Measurements from ENCODE around the gene SEMA7A.

SEMA7A gene

DNA sequence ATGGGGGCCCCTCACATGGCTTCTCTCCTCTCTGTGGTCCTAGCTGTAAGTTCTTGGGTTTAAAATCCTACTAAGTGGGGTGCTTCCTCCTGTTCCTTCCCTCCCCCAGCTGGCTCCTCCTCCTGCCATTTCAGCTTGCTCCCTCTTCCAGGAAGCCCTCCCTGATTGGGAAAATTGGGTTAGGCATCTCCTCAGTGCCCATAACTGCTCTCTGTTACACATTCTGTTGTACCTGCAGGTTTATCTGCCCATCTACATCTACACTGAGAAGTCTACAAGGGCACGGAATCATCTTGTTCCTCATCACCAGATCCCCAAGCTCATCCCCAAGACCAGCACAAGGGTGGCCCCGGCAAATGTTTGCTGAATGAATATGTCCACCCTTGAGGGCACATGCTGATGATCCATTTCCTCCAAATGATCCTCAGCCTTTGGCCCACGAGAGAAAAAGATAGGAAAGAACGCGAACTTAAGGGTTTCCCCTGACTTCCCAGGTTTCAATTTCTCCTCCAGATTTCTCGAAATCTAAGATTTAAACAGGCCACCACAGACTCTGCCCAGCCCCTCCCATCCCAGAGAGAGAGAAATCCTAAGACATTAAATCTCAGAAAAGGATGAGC lies 3.9 kb downstream of the SEMA7A start:
- DNase-seq = peak in 2 of 4 experiments; percentile 17 to 27

DNA sequence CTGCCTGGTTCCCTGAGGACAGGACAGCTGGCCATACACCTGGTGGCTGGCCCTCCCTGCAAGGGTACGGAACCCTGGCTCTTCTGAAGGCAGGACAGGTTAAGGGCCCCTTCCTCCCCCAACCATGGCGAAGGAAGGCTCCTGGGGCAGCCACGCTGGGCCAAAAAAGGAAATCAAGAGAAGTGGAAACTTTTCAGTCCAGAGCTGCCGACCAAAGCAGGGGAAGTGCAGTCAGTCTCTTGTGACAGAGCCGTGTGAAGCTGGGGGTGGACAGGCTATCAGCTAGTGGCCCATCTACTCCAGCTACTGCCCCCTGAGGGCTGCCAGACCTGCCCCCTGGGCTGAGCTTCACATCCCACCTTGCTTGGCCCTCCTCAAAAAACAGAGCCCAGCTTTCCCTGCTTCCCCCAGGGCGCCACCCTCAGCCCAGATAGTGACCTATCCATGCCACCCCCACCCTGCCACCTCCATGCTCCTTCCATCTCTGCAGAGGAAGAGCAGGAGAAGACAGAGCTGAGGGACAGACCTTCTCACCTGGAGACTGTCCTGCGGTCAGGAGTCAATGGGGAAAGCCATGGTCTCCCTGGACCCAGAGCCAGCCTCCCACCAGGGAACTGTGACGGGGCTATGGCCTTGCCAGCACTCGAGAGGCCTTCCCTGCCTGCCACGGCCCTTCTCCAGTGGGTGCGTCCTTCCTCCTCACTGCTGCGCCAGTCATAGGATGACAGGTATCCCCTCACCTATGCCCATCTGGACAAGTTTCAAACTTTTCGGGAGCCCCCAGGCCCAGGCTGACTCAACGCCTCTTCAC lies 4.6 kb downstream of the SEMA7A start:
- DNase-seq = peak; percentile 78 to 90 (median 88)

DNA sequence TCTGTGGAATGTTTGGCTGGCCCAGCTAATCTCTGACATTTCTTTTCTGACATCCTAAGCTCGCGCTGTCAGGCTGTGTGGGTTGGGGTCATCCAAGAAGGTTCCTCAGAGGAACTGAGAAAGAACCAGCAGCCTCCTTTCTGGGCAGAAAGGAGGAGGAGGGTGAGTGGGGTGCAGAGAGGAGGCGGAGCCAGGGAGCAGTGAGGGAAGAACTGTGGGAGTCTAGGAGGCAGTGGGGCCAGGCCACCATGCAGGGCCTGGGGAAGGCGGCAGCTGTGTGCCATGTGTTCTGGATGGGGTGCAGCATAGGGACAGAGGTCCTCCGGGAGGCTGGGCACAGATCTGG lies 5.3 kb downstream of the SEMA7A start:
- peak; percentile 69 to 90 (median 86) for DNase-seq

DNA sequence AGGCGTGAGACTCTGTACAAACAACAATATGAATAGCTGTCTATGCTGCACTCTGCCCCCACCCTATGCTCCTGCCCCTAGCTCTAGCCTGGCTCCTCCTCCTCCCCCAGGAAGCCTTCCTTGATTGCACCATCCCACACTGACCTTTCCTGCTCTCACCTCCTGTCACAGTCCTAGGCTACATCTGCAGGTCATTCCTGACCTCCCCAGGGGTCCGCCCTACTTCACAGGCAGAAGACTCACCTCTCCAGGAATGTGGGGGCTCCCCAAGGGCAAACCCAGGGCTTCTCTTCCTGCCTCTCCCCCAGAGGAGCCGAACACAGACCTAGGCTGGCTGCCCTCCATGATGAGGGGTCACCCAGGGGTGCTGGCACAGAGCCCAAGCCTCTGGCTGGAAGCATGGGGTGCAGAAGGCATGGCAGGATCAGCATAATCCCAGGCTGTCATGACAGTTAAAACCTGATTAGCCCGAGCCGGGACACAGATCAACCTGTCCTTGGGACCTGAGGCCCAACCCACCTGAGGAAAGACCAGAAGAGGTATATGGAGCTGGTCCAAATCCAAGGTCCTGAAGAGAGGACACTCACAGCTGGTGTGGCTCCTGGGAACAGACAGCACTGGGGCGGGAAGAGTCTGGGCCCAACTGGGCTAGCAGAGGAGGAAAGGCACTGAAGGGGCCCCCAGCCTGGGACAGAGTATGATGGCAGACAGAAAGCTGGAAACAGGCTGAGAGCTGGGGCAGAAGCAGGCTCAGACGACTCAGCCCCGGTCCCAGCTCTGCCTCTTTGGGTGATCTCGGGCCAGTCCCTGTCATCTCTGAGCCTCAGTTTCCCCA lies 5.9 kb downstream of the SEMA7A start:
- no peak for DNase-seq

DNA sequence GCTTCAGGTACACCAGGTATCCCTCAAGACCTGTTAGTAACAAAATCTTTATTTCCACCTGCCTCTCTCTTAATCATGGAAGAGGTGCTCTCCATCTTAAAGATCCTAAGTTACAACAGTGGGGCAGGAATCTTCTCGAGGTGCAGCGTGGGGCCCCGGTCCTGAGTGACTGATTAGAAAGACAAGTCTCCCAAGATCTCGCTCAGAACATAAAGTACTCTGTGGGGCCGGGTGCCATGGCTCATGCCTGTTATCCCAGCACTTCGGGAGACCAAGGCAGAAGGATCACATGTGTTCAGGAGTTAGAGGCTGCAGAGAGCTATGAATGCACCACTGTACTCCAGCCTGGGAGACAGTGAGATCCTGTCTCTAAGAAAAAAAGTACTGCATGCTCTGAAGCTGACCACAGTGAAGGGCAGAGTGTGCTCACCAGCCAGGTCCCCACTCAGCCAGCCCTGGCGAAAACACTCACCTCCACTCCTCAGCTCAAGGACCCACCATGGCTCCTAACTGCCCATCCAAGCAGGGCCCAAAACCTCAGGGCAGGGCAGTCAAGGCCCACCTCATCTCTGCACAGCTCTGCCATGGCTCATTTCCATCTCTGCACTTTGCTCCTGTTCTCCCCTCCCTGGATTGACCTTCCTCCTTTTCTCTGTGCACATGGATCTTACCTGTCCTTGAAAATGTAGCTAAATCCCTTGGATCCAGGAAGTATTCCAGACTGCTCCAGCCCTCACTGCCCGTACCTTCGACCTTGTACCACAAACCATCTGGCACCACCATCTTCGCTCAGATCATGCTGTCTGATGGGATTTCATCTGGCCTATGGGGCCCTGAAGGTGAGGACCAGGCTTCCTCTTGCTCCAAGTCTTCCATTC lies 7.1 kb downstream of the SEMA7A start:
- no peak for DNase-seq

DNA sequence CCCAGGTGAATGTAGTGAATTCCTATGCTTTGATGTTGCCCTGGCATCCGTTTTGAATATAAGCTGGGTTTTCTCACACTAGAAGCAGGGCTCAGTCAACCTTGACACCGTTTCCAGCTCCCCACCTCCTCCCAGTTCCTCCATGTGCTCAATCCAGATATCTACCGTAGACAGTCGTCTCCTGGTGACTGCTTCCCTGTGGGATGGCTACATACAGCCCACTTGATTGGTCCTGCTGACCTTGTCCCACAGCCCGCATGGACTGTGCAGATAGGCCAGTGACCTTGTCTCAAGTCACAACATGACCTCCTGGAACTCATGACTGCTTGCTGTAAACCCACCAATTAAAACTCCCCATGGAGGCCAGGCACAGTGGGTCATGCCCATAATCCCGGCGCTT lies 8.1 kb downstream of the SEMA7A start:
- DNase-seq = peak in 1 of 4 experiments; percentile 18

DNA sequence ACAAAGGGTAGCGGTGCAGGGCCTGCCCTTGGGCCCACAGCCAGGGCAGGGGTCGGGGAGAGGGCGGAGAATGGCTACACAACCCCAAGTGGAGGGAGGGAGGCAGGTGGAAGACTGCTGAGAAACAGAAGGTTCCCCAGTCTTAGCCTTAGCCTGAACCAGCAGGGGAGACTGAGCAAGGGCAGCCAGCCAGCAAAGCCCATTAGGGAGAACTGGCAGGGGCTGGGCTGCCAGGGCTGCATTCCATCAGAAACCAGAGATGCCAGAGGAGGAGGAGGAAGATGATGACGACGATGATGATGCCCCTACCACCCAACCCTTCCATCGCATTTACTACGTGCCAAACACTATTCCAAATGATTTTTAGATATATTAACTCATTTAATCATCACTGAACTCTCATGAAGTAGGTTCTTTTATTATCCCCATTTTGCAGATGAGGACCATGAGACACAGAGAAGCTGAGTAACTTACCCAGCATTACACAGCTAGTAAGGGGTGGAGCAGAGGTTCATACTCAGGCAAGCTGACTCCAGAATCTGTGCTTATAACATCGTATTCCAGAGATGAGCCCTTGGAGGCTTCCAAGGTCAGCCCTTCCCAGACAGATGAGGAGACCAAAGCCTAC lies 8.7 kb downstream of the SEMA7A start:
- no peak for DNase-seq

DNA sequence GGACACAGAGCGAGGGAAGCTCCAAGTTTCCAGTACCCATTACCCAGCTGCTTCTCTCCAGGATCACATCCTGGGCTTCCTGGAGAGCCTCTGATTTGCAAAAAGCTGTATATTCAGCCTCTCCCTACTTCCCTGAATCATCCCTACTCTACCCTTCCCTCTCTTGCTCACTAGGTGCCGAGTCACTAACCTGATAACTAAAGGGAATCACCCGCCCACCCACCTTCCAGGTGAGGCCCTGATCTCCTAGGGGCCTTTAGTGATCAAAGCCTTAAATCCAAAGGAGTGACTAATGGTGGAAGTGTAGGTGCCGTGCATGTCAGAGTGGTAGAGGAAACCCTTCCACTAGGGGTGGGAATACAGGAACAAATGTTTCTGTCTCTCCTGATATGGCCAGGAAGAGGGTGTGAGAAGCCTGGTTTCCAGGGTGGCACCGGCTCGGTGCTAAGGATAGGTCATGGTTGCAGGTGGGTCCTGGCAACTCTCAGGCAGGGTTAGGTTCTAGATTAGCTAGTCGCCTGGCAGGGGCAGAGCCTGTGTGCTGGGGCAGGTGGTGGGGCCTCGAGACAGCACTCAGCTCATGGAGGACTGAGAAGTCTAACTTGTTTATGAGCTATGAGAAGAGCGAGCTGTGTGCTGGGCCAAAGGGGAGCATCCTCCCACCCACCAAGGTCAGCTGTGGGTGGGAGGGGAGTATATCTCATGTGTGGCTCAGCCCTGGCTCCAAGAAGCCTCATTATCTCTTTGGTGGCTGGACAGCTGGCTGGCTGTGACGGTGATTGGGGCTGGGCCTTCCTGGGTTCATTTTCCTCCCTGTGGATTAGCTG lies 10.1 kb downstream of the SEMA7A start:
- DNase-seq = peak in 3 of 4 experiments; percentile 43 to 53 (median 47)

DNA sequence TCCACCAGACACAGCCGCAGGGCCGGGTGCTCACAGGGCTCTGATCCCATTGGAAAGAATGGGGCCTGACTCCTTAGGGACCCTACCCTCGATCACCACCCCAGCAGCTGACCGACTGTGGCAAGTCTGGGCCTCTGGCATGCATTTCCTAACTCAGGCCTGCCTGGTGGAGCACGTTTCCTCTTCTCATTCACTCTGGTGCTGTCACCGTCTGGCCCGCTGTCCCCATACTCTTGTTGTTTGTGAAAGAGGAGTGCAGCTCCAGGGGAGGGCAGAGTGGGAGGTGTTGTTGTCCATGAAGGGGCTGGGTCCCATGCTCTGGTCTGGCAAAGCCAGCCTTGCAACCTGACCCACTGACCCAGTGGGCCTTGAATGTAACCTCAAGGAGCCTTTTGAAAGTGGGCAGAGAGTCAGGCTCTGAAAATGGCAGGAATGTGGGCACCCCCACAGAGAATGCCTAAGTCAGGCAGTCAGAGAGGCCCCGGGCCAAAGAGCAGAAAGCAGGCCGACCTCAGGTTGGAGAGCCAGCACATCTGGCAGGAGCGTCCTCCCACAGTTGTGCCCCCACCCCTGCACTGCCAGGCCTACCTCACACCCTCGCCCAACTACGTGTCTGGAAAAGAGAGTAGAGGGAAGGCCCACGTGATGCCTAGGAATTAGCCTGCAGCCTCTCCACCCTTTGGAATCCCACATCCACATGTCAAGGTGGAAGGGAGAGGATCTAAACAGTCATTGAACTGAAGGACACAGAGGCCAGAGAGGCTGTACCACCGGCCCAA lies 10.9 kb downstream of the SEMA7A start:
- peak; percentile 72 to 84 (median 80) for DNase-seq

DNA sequence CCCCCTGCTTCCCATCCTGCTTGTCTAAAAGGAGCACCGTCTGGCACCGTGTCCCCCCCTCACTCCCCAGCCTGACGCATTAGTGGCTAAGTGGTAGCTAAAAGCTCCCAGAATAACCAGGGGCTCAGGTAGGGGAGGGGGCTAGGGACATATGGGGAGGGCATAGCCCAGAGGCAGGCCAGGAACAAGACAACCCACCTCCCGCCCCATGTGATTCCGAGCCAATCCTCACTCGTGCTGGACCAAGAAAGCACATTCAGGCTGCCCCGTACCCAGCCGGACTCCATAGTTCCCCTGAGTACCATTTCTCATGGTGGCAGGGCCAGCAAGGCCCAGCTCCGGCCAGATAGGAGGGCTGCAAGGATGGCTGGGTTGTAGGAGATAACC lies 11.5 kb downstream of the SEMA7A start:
- no peak for DNase-seq

DNA sequence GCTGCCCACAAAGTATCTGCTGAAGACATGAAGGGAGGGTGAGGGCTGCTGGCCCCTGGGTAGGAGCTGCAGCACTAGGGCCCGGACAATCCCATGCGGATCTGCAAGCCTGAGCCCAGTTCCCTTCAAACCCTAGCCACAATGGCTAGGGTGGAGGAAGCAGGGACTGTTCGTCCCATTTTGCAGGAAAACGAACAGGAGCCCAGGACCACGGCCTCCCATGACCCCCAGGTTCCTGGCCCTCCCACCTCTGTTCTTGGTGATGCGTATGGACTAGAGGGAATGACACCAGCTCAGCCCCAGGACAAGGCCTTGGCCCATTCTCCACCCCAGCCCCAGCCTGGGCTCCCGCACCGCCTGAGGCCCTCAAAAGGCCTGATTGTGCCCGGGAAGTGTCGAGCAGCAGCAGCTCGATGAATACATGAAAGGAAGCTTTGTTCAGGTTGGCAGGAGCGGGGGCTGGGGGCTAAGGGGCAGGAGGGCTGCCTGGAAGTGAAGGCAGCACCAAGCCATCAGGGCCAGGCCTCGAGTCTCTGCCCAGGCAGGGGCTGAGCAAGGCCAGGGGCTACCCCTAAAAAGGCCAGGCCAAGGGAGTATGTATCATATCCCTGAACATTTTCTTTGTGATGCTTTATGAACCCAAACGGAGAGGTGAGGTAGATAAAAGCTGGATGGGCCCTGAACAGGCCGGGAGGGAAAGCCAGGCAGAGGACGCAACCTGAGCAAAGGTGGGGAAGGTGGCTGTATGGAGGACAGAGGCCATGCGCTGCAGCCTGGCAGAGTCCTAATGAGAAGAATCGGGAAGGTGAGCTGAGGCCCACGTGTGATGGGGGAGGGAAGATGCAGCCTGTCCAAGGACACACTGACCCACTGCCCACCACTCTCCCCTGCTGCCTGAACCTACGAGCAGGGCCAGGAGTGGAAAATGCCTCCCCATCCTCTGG lies 12.2 kb downstream of the SEMA7A start:
- DNase-seq = no peak

DNA sequence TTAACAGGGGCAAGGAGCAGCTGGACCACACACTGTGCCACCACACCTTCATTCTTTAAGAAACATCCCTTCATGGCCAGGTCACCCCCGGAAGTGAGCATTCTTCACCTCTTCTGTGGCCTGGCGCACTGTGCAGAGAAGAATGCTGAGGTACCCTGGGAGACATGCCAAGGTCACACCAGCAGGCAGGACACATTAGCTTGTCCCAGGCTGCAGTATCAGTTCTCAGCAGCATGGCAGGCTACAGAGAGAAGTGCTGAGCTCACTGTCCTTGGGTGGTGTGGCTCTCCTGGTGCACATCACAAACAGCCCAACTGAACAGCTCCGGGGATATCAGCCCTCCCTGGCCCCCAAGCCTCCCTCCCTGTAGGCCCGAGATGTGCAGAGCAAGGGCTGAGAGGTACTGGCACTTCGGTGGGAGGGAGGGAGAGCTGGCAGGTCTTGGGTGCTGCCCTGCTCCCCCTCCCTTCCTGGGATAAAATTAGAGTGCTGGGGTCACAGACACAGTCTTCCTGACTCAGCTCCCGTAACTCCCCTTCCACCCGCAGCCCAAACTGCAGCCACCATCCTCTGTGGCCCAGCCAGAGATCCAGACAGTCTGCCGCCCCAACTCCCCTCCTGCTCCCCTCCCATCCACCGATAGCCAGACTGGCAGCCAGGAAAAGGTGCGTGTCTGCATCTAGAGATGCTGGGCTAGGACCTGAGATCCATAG lies 13.4 kb downstream of the SEMA7A start:
- no peak for DNase-seq

DNA sequence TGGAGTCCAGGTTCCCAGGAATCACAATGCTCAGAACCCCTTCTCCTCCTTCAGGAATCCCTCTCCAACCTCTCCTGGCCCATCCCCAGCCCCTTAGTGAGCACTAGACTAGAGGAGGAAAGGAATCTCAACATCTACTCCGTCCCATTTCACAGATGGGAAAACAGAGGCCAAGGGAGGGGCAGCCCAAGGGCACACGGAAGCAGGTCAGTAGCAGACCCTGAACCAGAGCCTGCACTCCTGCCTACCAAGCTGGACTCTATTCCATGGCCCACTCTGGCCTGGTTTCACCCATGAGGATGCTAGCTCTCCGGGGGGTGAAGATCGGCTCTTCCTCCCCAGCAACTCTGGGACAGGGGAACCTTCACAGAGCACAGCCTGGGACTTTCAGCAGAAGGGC lies 14.3 kb downstream of the SEMA7A start:
- no peak for DNase-seq

DNA sequence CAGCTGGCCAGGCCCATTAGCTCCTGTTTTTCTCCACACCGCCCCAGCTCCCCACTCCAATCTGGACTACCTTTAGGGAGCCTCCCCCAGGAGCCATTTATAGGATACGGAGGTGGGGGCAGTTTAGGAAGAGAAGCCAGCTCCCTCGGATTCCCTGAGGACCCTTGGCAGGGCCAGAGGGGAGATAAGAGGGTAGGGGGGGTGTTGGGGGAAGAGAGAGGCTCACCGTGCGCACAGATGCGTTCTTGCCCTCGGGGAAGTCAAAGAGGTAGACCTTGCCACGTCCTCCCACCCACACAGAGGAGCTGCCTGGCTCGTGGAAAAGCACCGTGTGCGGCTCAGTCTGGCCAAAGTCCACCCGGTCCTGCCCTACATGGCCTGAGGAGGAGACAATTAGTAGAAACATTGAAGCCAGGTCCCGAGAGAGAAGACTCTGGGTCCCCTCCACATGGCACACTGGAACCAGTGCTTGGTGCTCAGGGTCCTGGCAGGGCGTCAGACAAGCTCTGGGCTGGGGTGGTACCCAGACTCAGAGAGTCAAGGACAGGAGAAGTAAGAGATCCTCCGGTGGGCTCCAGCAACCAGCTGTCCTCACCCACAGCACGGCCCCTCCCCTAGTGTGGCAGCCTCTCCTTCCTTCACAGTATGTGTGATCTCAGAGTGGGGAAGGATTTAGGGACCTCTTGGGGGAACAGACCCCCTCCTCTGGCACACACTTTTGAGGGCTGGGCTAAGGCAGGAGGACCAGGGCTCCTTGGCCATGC lies 15.0 kb downstream of the SEMA7A start:
- no peak for DNase-seq

DNA sequence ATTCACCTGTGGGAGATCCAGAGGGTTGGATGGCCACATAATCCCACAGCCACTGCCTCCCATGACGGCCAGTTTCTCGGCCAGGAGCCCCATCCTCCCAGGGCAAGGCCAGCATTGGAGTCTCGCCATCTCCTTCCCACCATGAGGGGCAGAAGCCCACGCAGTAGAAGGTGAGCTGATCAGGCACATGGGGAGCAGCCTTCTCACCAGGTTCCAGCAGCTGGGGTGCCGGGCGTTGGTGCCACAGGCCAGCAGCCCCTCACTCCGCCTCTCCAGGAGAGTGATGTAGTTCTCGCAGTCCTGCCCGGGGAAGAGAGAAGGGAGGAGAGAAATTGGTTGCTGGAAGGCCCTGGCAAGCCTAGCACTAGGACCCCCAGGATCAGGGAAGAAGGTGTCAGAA lies 16.1 kb downstream of the SEMA7A start:
- DNase-seq = no peak

DNA sequence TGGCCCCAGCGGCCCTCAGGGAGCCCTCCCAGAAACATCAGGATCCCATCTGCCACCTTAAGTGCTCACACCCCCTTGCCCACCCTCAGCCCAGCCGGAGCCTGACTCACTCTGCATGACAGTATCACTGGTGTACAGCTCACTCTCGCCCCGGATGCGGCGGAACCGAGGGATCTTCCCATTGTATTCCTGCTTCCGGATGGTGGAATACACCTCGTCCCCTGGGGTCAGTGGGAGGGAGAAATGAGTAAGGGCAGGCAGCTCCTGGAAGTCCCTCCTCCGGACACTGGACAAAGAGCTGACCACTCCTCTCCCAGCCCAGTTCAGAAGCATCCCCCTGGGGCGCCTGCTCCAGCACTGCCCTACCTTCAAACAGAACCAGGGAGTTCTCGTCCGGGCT lies 16.5 kb downstream of the SEMA7A start:
- DNase-seq = no peak
